ENCODE results near the gene SPATA13.

Gene SPATA13

GRCh38 chr13:24243302-24243701 is 82.8 kb downstream of the SPATA13 start:
- in situ Hi-C loops (cut with HindIII; ENCODE audit: low sequenced_read_pairs), result no loop called here

GRCh38 chr13:24244802-24245201 is 84.3 kb downstream of the SPATA13 start:
- in situ Hi-C loops (cut with HindIII; ENCODE audit: low sequenced_read_pairs), result no loop called here

GRCh38 chr13:24247016-24247415 is 86.5 kb downstream of the SPATA13 start:
- in situ Hi-C loops (cut with HindIII; ENCODE audit: low sequenced_read_pairs), result no loop called here

- in situ Hi-C loops (cut with HindIII; ENCODE audit: low sequenced_read_pairs), result no loop called here
Measured at GRCh38 chr13:24249624-24250023, 89.1 kb downstream of the SPATA13 start.

GRCh38 chr13:24250376-24251057 is 90.0 kb downstream of the SPATA13 start:
- in situ Hi-C loops (cut with HindIII; ENCODE audit: low sequenced_read_pairs), result no loop called here

GRCh38 chr13:24251525-24251924 is 91.0 kb downstream of the SPATA13 start:
- in situ Hi-C loops (cut with HindIII; ENCODE audit: low sequenced_read_pairs), result no loop called here

GRCh38 chr13:24252136-24252535 is 91.6 kb downstream of the SPATA13 start:
- in situ Hi-C loops (cut with HindIII; ENCODE audit: low sequenced_read_pairs), result no loop called here

- in situ Hi-C loops (cut with HindIII; ENCODE audit: low sequenced_read_pairs), result no loop called here
Measured at GRCh38 chr13:24253520-24254145, 93.1 kb downstream of the SPATA13 start.

GRCh38 chr13:24254146-24254841 is 93.8 kb downstream of the SPATA13 start:
- in situ Hi-C loops (cut with HindIII; ENCODE audit: low sequenced_read_pairs), result no loop called here

GRCh38 chr13:24257497-24257896 is 97.0 kb downstream of the SPATA13 start:
- in situ Hi-C loops (cut with HindIII; ENCODE audit: low sequenced_read_pairs), result no loop called here

- in situ Hi-C loops (cut with HindIII; ENCODE audit: low sequenced_read_pairs), result no loop called here
Measured at GRCh38 chr13:24261566-24261965, 101.0 kb downstream of the SPATA13 start.

- in situ Hi-C loops (cut with HindIII; ENCODE audit: low sequenced_read_pairs), result no loop called here
Measured at GRCh38 chr13:24263632-24264031, 103.1 kb downstream of the SPATA13 start.

GRCh38 chr13:24264976-24265375 is 104.5 kb downstream of the SPATA13 start:
- in situ Hi-C loops (cut with HindIII; ENCODE audit: low sequenced_read_pairs), result no loop called here

GRCh38 chr13:24265453-24265852 is 104.9 kb downstream of the SPATA13 start:
- in situ Hi-C loops (cut with HindIII; ENCODE audit: low sequenced_read_pairs), result no loop called here

GRCh38 chr13:24267274-24267673 is 106.8 kb downstream of the SPATA13 start:
- in situ Hi-C loops (cut with HindIII; ENCODE audit: low sequenced_read_pairs), result no loop called here

- in situ Hi-C loops (cut with HindIII; ENCODE audit: low sequenced_read_pairs), result no loop called here
Measured at GRCh38 chr13:24267801-24268200, 107.3 kb downstream of the SPATA13 start.

- in situ Hi-C loops (cut with HindIII; ENCODE audit: low sequenced_read_pairs), result loop anchor here (5.0 kb wide), 1 partner anchor 33 kb away; no protein-coding TSS in a partner anchor
Measured at GRCh38 chr13:24269821-24270220, 109.3 kb downstream of the SPATA13 start.

GRCh38 chr13:24270639-24271141 is 110.2 kb downstream of the SPATA13 start:
- in situ Hi-C loops (cut with HindIII; ENCODE audit: low sequenced_read_pairs), result loop anchor here (5.0 kb wide), 1 partner anchor 33 kb away; no protein-coding TSS in a partner anchor

- in situ Hi-C loops (cut with HindIII; ENCODE audit: low sequenced_read_pairs), result loop anchor here (5.0 kb wide), 1 partner anchor 34 kb away; no protein-coding TSS in a partner anchor
Measured at GRCh38 chr13:24271231-24271600, 110.7 kb downstream of the SPATA13 start.

GRCh38 chr13:24271601-24272451 is 111.3 kb downstream of the SPATA13 start:
- in situ Hi-C loops (cut with HindIII; ENCODE audit: low sequenced_read_pairs), result loop anchor here (5.0 kb wide), 1 partner anchor 35 kb away; no protein-coding TSS in a partner anchor
